SK-N-SH treated with all-trans-retinoic acid at 6 μM for 48 hours (cell line): ENCODE data around the gene TMEM14A.
"Not testable (repeated sequence)": the region's sequence is repeated elsewhere in the genome, so short reads cannot be mapped to it uniquely, and the experiment has no call there.

Source experiments
- ARNTL ChIP-seq: fragments of 450-650 bp; formaldehyde crosslinking; IDR thresholded peaks from 2 replicates; pipeline ENCODE4 v1.5.0; 2020; ENCODE audit warnings: low read depth, mild to moderate bottlenecking, moderate library complexity, borderline replicate concordance
- CREB5 ChIP-seq: fragments of 250-450 bp; sonication (Bioruptor Pico); IDR thresholded peaks from 2 replicates; pipeline ENCODE4 v1.5.1; 2020; ENCODE audit warnings: low read depth, mild to moderate bottlenecking, moderate library complexity
- PATZ1 ChIP-seq: fragments of 250-450 bp; sonication (Bioruptor Pico); IDR thresholded peaks from 2 replicates; pipeline ENCODE4 v1.8.0; 2020; ENCODE audit warnings: mild to moderate bottlenecking, moderate library complexity, borderline replicate concordance
- SNAI2 ChIP-seq: fragments of 250-450 bp; sonication (Bioruptor Pico); IDR thresholded peaks from 2 replicates; pipeline ENCODE4 v1.5.0; 2020; ENCODE audit warnings: mild to moderate bottlenecking, moderate library complexity
- TOX ChIP-seq: fragments of 250-450 bp; sonication (Bioruptor Pico); IDR thresholded peaks from 2 replicates; pipeline ENCODE4 v1.8.0; 2021; ENCODE audit warnings: mild to moderate bottlenecking, moderate library complexity, borderline replicate concordance
- TSHZ2 ChIP-seq: fragments of 250-450 bp; sonication (Bioruptor Pico); IDR thresholded peaks from 2 replicates; pipeline ENCODE4 v1.5.0; 2020; ENCODE audit warnings: mild to moderate bottlenecking, moderate library complexity
- ZFP3 ChIP-seq: fragments of 250-450 bp; sonication (Bioruptor Pico); IDR thresholded peaks from 2 replicates; pipeline ENCODE4 v1.5.0; 2020; ENCODE audit warnings: mild to moderate bottlenecking, moderate library complexity
- ZNF565 ChIP-seq: fragments of 450-650 bp; formaldehyde crosslinking; conservative IDR thresholded peaks from 2 replicates; pipeline ENCODE4 v1.5.0; 2020; ENCODE audit warnings: low read depth, mild to moderate bottlenecking, moderate library complexity
- ZNF70 ChIP-seq: fragments of 450-650 bp; formaldehyde crosslinking; IDR thresholded peaks from 2 replicates; pipeline ENCODE4 v1.5.0; 2020; ENCODE audit warnings: mild to moderate bottlenecking, moderate library complexity
- ZNF8 ChIP-seq: fragments of 450-650 bp; formaldehyde crosslinking; IDR thresholded peaks from 2 replicates; pipeline ENCODE4 v1.5.0; 2020; ENCODE audit warnings: mild to moderate bottlenecking, moderate library complexity

GRCh38 chr6:52714761-52715160, 43.8 kb downstream of the TMEM14A start:
- TF ChIP-seq CREB5; SNAI2 (CRISPR knock-in tag); ZNF8 (CRISPR knock-in tag); ARNTL (CRISPR knock-in tag); ZFP3 (CRISPR knock-in tag); TSHZ2; PATZ1 (CRISPR knock-in tag); TOX (CRISPR knock-in tag); ZNF70; ZNF565 (CRISPR knock-in tag): not testable (repeated sequence)
